Amygdala (tissue), 56 donors: ENCODE results near the gene NEK6.

Source experiments
- DNase-seq, 56 donors: peaks; one replicate each; lab custom pipeline; 2025; lab: John Stamatoyannopoulos, UW

NEK6 gene

DNA sequence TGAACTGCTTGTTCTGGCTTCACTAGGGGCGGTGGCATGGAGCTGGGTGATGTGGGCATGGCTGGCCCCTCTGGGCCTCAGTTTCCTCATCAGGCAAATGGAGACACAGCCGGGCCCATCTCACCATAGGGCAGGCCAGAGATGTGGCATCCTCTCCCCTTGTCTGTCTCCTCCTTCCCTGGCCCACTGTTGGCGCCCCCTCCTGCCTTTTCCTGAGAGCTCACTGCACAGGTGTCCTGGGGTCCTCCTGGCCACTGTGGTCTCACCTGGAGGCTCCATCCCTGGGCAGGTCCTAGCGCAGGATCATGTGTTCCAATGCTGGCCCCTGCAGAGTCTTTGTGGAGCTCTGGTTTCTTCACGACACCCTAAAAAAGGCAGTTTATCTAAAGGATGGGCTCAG, 53.5 kb downstream of the NEK6 start:
- no peak for DNase-seq

DNA sequence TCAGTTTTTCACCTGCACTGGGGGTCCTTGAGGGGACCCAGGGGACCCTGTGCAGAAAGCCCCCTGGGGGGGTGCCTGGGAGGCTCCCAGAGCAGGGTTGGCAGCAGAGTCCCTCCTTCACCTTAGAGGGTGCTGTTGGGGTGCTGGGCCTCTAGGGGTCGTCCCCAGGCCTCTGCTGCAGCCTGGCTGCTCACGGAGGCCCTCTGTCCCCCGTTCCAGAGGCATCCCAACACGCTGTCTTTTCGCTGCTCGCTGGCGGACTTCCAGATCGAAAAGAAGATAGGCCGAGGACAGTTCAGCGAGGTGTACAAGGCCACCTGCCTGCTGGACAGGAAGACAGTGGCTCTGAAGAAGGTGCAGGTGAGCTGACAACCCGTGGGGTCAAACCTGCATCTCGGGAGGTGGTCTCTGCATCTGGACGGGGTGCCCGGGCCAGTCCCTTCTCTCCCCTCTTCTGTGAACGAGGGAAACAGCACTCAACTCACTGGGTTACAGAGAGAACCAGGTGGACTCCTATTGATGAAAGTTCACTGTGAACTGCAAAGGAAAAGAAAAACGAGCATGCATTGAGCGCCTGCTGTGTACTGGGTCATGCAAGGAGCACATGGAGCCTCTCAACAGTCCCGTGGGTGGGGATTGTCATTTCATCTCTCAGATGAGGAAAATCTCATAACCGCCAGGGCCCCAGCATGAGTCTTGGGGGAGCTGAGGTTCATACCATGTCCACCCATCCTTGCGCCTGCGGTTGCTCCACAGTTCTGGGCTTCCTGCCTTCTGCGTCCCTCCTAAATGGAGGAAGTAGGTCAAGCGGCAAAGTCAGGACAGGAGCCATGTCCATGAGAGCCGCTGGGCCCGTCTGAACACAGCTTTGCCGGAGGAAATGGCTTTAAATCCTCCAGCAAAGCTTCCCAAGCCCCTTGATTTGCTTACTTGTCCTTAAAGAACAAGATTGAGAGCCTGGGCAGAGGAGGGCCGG, 54.8 kb downstream of the NEK6 start:
- peak in 19 of 56 donors; percentile 6 to 75 (median 26) for DNase-seq

DNA sequence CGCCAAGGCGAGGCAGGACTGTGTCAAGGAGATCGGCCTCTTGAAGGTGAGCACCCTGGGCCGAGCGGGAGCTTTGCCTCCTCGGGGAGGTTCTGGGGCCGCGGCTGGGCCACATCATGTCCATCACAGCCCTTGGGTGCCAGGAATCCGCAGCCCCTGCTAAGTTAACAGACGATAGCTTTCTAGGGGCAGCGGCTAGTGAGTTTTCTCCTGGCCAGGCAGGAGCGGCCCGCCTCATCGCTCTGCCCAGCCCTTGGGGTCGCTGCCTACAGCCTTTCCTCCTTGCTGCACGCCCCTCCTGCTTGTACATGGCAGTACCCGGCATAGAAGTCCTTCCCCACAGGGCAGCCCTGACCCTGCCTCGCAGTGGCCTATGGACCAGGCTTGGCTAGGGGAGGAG, 56.2 kb downstream of the NEK6 start:
- no peak for DNase-seq

DNA sequence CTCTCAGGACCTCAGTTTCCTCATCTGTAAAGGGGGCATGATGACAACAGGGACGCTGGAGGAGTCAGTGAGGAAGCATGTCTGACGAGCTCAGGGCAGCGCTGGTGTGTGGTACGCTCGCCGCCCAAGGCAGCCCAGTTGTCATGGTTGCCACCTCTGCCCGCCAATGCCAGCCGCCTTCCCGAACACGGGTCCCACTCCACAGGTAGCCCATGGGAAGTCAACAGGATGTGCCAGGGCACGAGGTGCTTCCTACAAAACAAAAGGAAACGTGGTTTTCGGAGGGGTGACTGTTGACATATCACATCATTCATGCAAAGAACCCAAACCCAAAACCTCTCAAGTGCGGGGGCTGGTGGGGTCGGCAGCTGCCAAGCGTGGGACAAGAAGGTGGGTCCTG, 58.1 kb downstream of the NEK6 start:
- no peak for DNase-seq

DNA sequence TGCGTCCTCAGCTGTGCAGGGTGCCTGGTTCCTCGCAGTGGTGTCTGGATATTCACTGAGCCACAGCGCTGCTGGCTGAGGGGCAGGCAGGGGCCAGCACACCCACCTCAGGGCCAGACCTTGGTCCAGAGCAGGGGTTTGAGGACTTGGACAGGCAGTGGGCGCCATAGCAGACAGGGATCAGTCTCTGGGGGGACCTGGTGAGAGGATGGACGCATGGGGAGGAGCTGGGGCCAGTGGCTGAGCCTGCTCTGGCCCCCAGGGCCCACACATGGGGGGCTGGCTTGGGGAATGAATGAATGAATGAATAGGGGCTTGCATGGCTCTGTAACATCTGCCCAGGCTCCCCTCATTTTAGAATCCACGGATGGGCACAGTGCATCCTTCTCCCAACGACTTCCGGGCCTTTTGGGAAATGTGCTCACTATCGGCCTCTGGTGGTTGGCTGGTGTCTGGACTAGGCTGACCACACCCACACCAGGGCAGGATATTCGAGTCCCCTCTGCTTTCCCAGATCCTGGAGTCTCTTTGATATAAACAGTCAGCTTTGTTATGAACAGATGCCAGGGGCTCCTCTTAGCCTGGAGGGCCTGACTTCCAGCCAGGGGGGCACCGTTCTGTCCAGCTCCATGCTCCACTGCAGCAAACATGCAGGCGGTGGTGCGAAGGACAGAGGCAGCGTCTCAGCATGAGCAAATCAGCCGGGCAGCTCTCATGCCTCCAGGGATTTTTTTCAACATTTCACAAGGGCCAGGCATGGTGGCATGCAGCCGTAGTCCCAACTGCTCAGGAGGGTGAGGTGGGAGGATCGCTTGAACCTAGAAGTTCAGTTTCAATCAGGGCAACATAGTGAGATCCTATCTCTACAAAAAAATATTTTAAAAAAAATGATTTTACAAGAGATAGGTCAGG, 62.6 kb downstream of the NEK6 start:
- DNase-seq, result peak in 31 of 56 donors; percentile 7 to 63 (median 25)

DNA sequence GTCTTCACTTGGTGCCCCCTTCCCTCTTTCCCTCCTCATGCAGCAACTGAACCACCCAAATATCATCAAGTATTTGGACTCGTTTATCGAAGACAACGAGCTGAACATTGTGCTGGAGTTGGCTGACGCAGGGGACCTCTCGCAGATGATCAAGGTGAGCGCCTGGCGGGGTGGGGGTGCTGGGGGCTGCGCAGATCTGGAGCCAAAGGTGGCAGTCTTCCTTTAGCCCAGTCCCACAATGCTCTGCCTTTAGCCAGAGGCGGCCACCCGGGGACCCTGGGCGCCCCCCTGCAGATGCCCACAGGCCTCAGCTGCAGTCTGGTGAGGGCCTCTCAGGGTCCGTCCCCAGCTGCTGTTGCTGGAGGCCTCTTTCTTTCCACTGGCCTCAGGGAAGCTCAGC, 63.7 kb downstream of the NEK6 start:
- no peak for DNase-seq

DNA sequence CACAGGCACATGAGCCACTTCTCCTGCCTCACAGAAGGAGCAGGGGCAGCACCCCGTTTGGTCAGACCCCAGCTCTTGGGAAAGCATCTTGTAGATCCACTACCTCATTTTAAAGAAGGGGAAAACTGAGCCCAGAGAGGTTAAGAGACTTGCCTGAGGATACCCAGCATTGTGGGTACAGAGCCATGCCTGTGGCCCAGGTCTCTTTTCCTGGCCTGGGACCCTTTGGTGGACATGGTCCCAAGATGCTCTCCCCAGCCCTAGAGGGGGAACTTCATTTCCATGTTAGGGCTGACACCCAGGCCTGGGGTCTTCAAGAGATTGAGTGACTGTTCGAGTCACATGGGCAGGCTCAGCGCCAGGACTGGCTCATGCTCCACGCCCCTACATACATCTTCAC, 64.2 kb downstream of the NEK6 start:
- no peak for DNase-seq

DNA sequence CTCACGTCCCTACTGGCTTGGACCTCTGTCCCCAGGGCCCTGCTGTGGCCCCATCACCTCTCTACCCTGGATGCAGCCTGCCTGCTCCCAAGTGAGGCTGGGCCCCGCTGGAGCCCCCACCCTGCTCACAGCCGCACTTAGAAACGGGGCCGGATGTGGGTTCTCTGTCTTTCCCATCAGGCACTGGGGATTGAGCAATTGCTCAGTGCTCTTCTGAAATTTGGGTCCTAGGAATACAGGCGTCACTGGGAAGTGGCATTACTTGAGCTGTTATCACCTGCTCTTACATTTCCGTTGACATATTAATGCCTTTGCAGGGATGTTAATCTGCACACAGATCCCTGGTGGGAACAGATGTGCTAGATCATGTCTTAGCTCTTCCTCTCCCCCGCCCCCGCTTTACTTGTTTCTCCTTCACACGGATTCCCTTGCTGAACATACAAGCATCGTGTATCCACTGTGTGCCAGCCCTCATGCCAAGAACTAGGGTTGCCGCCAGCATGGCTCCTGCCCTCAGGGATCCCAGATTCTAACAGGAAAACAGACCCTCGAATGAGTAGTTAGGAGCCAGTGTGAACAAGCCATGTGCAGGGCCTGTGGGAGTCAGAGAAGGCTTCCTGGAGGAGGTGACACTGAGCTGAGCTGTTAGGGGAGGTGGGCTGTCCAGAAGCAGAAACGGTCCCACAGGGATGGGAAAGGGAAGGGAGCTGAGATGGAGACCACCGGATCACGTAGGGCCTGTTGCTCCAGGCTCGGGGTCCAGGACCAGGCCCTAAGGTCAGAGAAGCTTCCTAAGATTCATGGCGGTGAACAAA, 65.1 kb downstream of the NEK6 start:
- no peak for DNase-seq

DNA sequence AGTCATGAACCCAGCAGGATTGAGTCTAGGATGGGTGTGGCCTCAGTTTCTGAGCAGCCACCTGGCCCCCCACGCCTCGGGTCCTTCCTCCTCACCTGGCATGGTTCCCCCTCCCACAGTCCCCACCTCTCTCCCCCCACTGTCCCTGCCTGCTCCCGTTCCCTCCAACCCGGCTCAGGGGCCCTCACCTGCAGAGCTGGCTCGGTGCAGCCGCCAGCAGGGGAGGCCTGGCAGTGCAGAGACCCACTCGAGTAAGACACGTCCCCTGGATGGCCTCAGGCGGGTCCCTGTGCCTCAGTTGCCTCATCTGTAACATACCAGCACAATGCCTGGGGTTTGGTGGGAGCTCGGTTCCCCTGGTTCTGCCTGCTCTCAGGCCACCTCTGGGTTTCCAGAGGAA, 66.2 kb downstream of the NEK6 start:
- no peak for DNase-seq

DNA sequence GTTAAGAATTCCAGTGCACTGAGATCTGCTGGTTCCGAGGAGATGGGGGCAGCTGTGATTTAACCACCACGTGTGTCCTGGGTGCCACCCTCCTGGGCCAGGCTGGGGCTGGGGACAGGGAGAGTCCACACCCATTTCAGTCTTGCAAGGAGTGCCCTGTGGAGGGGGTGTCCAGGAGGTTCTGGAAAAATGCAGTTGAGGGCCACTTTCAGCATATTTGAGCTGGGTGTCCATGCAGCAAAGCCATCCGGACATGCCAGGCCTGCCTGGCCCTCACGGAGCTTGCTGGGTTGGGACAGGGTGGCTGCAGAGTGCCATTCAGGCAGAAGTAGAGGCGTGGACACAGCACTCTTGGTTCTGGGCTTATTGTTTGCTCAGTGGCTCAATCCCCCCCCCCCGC, 68.1 kb downstream of the NEK6 start:
- DNase-seq, result no peak

DNA sequence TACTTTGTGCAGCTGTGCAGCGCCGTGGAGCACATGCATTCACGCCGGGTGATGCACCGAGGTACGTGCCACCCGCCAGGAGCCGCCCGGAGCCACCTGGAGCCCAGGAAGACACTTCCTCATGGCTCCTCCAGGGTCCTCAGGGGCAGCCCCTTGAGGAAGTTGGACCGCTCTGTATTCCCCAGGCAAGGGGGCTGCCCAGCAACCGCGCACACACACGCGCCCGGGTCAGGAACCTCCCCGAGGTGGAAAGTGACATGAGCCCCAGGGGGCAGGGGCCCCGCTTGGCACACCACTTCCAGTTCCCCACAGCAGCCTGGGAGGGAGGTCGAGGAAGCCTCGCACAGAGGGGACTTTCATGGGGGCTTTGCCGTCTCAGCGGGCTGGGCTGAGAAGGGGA, 68.6 kb downstream of the NEK6 start:
- no peak for DNase-seq

DNA sequence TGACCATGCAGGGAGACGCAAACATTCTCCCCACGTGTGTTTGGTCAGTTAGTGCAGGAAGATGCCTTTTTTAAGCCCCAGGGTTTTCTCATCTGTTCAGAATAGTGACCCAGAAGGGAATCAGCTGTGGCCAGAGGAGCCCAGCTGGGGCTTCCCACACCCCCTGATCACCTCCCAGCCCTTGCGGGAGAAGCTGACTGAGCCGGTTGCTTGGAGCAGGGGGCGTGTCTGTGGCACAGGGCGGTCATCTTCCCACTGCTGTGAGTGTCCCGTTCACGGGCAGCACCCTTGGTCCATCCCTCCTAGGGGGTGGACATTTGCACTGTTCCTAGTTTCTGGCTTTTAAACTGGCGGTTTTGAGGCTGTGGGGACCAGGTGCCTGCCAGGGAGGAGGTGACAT, 69.7 kb downstream of the NEK6 start:
- DNase-seq, result no peak

DNA sequence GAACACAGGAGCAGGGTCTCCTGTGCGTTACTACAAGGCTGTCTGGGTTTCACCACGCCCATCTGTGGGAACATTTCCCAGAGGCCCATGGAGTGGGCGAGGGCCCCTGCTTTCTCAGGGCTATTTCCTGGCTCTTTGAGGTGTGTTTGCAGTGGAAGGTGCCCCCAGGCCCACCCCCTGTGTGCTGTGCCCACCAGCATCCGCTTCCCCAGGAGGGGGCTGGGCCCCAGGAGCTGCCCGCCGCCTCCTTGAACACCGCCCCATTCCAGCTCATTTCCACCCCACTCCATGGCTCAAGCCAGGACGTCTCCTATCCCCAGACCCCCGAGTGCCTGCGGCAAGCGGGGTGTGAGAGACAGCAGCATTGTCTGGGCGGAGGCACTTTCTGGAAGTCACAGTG, 70.5 kb downstream of the NEK6 start:
- no peak for DNase-seq

DNA sequence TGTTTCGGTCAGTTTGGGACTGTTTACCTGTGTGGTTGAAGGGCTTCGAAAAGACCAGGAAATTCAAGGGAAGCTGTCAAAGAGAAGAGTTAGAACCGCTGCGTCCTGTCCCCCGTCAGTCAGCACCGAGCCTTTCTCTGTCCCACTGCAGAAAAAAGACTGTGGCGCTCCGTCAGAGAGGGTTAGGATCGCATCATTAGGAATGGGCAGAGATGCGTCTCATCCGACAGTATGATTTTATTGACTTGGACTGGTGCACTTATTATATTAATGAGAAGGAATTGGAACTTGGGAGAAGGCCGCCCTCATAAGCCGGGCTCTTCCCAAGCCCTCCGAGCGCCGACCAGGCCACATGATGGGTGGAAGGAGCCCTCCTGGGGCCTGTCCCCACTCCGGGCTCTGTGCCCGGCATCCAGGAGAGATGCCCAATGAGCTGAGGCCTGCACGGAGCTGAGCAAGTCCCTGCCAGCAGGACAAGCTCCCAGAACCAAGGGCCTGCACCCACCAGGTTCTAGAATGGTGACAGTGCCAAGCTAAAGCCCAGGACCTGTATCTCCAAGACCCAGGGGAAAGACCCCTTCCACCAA, 71.5 kb downstream of the NEK6 start:
- peak in 27 of 56 donors; percentile 3 to 70 (median 42) for DNase-seq

DNA sequence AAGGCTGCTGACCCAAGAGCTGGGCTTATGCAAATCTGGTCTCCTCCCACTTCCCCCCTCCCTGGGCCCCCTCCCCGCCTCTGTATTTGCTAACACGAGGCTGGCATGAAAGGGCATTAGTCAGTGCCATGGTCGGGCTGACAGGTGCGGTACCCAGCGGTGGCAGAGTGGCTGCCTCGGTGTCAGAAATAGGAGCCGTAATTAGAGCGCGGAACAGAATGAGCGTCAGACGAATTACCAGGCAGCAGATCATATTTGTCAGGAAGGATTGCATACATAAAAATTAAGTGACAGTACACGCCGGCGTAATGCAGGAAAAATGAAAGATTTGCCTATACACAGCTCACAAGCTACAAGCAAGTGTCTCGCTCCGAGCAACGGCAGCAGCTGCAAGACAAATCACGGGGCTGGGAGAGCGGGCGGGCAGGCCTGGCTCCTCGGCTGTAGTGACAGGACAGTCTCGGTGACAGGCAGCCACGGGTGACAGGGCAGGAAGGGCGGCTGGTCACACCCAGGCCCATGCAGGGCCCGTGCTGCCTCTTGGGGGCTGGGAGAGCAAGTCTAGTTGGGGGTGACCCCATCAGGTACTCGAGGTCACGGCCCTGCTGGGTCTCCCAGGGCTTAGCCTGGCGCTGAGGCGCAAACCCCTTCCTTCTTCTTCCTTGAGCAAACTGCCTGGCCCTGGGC, 72.4 kb downstream of the NEK6 start:
- no peak for DNase-seq

DNA sequence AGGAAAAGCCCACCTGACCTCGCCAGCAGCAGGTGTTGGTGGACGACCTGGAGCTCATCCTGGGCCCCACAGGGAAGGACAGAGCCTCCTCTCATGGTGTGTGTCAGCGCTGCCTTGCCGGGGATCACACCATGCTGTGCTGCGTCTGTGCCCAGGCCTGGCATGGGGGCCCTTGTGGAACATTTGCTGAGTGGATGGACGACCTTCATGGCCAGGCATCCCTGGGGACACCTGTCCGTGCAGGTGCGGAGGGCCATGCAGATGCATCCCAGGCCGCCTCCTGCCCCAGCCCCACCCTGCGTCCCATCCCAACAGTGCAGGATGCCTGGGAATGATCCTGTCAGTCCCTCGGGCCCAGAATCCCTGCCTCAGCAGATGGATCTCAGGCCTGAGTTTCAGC, 73.8 kb downstream of the NEK6 start:
- no peak for DNase-seq

DNA sequence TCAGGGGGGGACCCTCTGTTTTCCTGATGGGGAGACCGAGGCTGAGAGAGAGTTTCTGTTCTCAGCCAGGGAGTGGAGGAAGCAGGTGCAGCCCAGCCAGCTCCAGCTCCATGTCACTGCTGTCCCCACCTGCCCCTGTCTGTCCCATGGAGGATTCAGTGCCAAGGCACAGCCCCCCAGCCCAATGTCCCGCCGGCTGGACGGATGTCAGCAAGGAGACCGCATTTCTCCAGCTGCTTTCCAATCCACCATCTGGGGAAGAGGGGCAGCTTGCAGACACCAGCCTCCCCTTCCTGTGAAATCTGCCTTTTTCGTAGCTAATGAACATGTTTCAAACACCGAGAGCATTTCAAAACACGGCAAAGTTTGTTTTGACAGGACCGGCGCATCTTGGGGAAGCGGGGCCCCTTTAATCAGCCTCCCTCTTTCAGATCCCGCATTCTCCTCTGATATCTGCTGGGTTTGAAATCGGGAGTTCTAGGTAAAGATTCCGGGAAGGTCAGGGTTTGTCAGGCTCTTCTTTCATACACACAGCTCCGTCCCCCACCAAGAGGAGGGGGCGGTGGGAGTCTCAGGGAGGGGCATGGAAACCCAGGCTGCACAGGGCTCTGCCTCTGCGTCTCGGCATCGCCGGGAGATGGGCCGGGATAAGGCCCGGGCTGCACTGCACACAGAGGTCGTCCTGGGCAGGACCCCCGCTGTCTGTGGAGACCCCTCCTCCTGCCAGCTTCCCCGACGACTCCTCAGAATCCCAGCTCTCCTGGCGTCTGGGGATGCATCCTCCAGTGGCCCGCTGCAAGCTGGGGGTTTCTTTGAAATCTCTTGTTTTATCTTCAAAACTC, 74.8 kb downstream of the NEK6 start:
- no peak for DNase-seq

DNA sequence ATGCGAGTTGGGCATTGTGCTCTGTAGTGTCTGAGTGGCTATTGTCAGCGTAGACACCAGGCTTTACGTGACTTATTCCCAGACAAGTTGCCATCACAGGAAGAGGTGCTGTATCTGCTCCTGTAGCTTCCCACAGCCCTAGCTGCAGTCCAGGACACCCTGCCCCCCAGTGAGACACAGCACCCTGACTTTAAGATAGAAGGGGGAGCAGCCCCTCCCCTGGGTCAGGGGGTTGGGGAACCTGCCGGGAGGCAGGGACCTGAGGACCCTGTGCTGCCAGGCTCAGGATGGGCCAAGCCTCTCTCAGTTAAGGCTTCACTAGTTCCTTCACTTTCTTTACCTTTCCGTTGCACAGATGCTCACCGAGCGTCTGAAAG, 75.4 kb downstream of the NEK6 start:
- DNase-seq, result no peak
